HG02840 (cell line): ENCODE measurements around the gene ZEB1.
"Not testable (repeated sequence)": the region's sequence is repeated elsewhere in the genome, so short reads cannot be mapped to it uniquely, and the experiment has no call there.

Experiments used
- ATAC-seq: cut with Tn5 transposase; IDR thresholded peaks from one replicate; pipeline ENCODE4 v1.9.1; 2021; ENCODE audit warnings: mild to moderate bottlenecking, moderate library complexity, moderate number of reproducible peaks; ENCODE audit not compliant: unreplicated experiment, low FRiP score

Gene ZEB1

DNA sequence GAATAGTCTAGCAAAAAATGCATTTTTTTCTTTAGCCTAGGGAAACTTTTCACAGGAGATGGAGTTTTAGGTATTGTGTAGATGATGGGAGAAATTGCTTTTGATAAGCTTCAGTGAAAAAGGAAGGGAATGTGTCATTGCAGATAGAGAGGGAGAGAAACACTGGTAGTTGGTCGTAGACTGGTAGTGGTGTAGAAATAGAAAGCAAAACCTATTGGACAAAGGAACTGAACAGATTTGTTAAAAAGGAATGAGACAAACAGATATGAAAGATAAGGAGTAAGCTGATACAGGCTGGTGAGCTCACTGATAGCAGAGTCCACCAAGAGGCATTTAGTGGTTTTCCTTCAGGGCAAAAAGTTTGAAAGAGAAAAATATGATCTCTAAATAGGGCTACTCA, 94.3 kb downstream of the ZEB1 start:
- ATAC-seq: no peak

DNA sequence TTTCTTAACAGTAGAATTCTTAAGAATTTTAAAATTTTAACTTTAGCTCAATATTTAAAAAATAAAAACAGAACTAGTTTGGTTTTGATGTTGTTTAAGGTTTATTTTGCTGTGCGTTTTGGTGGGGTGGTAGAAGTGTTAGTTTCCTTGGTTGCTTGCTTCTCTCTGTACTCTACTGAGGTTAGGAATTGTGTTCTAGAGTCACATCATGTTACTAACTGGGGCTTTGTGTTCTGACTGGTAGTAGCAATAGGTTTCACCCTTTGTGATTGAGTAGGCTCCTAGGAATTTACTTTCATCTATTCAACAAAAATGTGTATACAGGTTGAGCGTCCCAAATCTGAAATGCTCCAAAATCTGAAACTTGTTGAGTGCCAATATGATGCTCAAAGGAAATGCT, 99.5 kb downstream of the ZEB1 start:
- no peak for ATAC-seq

DNA sequence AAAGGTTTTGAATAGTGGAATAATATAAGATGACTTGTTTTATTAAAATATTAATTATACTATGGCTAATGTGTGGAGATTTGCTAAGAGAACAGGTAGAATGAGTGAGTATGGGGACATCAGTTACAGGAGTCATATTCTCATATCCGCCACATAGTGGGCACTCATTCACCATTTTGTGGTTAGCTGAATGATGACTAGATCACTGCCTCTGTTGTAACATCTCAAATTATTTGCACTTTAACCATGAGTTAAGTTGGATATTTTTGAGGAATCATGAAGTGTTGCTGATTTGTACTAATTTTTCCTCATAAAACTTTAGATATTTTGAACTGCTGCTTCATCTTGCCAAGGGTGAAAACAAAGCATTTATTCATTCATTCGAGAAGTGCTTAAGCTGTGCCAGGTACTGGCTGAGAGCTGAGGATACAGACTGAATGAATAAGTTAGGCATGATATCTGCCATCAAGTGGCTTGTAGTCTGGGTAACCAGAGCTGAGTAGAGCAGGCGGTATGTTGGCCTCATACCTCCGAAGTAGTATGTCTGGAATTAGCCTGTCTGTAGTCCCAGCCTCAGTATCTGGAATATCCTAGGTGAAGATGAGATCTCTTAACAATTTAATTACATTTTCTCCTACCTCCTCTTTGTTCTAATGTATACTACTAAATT, 100.5 kb downstream of the ZEB1 start:
- no peak for ATAC-seq

DNA sequence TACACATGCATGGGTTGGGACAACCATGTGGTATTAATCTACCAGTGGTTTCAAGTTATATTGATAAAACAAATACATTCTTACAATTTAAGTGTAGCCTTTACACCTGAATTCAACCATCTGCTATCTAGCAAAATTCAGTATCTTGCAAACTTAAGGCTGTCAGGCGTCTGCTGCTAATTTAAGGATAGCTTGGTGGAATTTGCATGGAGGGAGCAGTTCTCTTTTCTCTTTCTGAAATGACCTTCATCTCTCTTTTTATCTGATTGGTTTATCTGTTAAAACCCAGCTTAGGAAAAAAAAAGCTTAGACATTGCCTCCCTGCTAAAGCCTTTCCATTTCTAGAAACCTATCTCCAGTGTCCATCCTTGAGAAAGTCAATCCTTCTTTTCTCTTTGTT, 102.3 kb downstream of the ZEB1 start:
- ATAC-seq: no peak

DNA sequence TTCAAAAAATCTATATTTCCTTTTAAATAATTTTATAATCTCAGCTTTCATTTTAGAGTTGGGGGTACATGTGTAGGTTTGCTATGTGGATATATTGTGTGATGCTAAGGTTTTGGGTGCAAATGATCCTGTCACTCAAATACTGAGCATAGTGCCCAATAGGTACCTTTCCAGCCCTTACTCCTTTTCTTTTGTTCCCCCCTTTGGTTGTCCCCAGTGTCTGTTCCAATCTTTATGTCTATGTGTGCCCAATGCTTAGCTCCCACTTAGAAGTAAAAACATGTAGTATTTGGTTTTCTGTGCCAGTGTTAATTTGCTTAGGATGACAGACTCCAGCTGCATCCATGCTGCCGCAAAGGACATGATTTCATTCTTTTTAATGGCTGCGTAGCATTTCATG, 103.6 kb downstream of the ZEB1 start:
- no peak for ATAC-seq

DNA sequence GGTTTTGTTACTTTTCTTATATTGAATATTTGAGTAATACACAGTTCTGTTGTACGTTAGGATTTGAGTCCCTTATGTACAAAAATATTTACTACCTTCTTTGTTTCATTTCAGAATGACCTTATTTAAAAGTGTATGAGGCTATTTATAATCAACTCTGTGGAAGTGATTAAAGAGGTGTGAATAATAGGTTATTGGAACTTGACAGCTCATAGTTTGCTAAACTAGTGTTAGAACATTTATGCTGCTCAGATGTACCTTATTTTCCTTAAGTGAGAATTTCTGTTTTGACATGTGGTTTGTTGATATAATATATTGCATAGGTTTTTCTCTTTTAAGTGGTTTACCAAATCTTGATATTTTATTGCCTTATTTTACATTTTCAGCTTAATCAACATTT, 105.5 kb downstream of the ZEB1 start:
- no peak for ATAC-seq

DNA sequence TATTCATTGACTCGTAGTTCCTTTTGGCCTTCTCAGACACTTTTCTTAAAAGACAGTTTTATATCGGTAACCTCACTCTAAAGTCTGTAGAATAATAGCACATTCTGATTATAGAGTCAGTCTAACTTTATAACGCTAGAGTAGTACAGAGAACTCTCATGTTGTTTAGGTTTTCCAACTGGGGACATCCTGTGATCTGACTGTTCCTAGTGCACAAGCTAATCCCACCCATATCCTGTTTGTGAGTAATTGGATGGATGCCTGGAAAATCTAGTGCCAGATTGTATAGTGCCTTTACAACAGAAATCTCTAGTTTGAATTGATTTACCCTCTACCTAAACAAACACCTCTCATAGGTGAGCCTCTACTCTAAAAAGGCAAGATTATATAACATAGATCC, 107.4 kb downstream of the ZEB1 start:
- ATAC-seq: no peak

DNA sequence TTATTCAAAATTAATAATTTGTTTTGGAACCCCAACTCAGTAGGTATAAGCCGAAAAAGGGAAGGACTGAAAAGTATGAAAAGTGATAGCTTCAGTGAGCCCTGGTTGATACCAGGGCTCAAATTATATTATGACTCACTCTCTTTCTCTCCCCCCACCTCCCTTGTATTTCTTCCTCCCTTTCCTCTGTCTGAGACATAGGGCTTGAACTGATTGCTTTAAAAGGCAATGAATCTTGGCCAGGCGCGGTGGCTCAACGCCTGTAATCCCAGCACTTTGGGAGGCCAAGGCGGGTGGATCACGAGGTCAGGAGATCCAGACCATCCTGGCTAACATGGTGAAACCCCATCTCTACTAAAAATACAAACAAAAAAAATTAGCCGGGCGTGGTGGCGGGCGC, 108.3 kb downstream of the ZEB1 start:
- ATAC-seq: not testable (repeated sequence)

DNA sequence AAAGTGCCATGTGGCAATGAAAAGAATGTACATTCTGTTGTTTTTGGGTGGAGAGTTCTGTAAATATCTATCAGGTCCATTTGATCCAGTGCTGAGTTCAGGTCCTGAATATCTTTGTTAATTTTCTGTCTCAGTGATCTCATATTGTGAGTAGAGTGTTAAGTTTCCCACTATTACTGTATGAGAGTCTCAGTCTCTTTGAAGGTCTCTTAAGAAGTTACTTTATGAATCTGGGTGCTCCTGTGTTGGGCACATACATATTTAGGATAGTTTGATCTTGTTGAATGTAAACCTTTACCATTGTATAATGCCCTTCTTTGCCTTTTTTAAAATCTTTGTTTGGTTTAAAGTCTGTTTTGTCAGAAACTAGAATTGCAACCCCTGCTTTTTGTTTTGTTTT, 109.5 kb downstream of the ZEB1 start:
- not testable (repeated sequence) for ATAC-seq

DNA sequence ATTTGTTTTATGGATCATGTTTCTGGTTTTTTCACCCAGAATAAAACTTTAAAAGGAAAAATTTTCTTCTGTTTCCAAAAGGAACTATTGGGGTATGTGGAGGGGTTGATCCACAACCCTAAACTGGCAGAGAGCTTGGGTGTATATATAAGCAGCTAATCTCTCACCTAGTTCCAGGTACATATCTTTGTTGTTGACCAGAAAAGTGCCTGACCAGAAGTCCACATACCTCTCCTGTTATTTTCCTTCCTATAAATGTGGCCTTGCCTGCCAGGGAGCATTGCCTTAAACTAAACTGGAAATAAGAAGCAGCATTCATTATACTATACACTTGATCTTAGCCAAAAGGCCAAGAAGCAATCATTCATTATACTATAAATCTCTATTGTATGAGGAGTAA, 112.0 kb downstream of the ZEB1 start:
- no peak for ATAC-seq

DNA sequence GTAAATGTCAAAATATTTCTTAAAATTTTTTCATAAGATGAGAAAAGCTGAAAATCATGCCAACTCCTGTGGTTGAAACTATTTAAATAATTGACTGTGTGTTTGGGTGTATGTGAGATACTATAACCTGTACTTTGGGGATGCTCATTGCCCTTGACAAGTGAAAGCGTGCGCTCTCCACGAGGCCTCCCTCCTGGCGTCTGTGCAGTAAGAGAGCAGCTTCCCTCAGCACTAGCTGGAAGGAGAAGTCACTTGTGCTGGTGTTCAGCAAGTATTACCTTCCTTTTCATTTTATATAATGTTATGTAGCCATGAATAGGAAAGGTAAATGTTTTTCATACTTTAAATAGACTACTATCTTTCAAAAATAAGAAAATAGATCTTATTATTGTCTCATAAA, 118.9 kb downstream of the ZEB1 start:
- ATAC-seq: no peak

DNA sequence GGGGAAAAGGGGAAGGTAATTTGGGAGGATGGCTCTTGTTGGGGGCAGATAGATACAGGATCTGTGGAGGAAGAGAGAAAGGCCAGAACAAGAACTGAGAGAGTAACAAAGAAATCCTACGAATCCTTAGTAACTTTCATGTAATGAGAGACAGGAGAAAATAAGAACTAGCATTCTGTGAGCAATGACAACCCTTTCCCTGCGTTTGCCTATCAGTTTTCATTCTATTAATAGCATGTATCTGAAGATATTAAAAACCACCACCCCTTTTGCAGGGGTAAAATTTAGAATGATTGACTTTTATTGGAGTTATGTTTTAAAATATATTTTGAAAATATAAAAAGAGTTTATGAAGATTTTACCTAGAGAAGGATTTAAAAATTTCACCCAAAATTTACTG, 132.8 kb downstream of the ZEB1 start:
- no peak for ATAC-seq

DNA sequence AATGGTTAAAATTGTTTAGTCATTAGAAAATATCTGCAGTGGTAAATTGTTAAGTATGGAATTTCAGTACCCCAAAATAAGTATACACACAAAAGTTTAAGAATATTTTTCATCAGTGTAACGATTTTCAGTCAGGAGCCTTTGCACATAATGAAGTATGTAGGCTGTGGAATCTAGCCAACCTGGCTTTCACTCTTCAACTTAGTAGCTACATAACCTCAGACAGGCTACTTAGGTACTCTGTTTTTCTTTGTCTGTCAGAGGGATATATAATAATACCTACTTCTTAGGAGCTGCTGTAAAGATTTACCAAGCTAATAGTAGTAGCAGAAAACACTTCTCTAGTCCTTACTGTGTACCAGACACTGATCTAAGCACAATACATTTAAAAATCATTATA, 137.5 kb downstream of the ZEB1 start:
- no peak for ATAC-seq

DNA sequence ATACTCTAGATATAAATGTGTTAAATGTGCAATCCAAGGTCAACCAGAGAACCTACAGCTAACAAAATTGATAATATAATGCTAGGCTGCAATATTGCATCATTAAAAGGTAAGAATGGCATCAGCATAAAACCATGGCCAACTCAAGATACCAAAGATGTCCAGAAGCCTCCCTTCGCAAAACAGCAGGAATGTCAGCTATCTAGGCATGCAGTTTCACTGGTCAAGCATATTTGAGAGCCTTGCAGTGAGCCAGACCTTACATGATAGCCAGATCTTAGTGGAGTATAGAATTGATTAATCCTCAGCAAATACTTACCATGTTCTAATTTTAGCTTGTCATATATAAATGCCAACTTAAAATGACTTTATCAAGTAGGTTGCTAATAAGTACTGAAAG, 138.8 kb downstream of the ZEB1 start:
- no peak for ATAC-seq

DNA sequence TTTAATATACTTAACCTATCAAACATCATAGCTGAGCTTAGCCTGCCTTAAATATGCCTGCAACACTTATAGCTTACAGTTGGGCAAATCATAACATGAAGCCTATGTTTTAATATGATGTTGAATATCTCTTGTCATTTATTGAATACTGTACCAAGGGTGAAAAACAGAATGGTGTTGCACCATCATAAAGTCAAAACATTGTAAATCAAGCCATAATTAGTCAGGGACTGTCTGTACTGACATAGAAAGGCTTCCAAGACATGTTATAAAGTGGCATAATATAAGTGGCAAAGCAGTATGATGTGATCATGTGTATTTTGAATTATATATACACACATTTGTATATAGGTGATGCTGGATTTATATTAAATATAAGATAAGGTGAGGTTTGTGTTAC, 140.0 kb downstream of the ZEB1 start:
- no peak for ATAC-seq

DNA sequence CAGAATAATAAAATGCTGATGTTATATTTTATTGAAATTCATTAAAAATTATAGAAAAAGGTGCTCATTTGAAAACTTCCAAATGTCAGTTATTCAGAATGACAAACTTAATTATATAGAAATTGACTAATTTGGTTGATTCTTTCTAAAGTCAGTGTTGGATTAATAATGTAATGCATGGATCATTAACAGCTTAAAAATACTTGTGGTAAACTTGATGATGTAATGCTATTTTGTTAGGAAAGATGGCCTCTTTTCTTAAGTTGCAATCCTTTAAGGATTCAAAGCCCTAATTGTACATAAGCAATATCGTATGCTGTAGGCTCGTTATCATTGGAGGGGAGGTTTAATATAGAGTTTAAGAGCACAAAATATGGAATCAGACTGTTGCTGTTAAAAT, 141.2 kb downstream of the ZEB1 start:
- ATAC-seq: no peak

DNA sequence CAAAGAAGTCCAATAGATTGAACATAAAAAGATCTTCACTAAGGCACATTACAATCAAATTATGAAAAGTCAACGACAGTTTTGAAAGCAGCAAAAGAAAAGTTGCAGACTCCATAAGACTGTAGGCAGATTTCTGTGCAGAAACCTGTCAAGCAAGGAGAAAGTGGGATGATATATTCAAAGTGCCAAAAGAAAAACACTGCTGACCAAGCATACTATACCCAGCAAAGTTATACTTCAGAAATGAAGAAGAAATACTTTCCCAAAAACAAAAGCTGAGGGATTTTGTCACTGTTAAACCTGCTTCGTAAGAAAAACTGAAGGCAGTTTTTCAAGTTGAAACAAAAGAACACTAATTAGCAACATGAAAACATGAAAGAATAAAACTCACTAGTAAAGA, 145.5 kb downstream of the ZEB1 start:
- no peak for ATAC-seq

DNA sequence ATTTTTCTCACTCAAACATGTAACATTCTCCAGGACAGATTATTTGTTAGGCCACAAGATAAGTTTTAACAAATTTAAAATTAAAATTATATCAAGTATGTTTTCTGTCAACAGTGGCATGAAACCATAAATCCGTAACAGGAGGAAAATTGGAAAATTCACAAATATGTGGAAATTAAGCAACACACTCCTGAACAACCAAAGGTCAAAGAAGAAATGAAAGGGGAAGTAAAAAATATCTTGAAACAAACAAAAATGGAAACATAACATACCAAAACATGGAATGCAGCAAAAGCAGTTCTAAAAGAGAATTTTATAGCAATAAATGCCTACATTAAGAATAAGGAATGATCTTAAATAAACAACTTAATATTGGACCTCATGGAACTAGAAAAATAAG, 147.3 kb downstream of the ZEB1 start:
- no peak for ATAC-seq

DNA sequence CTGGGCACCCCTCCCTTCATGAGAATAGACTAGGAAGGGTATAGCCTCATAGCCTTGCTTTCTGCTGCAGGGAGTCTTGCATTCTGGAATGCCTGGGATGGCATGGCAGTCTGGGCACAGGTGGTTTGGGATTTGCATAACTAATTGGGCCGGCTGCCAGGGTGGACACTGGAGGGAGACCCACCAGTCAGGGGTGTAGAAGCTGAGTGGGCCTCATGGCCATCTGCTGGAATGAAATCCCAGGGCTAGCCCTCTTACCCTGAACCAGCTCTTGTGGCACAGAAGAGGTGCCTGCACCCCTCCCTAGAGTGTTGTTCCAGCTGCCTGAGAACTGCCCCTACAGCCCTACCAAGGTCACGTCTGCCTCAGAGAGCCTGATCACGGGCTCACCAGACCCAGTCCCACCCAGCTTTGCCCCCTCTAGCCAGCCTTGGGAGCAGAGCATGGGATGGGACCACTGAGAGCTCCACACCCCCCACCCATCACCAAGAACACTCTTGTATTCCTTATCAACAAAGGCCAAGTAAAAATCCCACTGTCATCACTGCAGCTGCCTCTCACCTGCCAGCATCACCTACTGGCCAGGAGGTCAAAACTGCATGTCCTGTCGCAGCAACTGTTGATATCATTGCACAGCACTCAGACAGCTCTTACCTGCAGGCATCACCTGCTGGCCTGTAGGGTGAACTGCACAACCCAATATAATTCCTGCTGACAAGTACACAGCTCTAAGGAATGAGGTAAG, 148.9 kb downstream of the ZEB1 start:
- no peak for ATAC-seq

DNA sequence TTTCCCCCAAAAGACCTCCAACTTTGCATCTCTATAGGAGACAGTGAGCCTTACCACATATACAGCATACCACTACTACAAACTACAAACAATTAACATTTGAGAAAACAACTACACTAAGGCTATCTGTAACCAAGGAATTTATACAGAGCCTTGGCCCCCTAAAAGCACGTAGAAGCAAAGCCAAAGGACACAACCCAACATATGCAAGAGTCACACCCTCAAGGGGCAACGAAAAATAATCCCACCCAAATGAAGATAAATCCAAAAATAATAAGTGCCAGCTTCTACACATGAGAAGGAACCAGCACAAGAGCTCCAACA, 149.5 kb downstream of the ZEB1 start:
- ATAC-seq: no peak

DNA sequence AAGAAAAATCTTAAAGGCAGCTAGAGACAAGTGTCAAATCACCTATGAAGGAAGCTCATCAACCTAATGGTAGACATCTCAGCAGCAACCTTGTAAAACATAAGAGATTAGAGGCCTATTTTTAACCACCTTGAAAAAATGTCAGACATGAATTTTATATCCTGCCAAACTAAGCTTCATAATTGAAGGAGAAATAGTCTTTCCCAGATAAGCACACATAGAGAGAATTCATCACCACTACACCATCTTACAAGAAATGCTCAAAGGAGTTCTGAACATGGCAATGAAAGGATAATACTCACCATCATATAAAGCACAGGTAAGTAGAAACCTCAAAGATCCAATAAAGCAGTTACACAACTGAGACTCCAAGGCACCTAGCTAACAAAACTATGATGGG, 156.5 kb downstream of the ZEB1 start:
- ATAC-seq: no peak

DNA sequence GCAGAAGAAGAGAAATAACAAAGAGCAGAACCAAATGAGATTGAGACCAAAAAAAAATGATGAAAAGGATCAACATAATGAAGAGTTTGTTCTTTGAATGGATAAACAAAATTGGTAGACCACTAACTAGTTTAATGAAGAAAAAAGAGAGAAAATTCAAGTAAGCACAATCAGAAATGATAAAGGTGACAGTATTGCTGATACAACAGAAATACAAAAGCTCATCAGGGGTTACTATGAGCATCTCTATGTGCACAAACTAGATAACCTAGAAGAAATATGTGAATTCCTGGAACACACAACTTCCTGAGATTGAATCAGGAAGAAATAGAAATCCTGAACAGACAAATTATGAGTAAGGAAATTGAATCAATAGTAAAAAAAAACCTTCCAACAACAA, 157.1 kb downstream of the ZEB1 start:
- ATAC-seq: no peak

DNA sequence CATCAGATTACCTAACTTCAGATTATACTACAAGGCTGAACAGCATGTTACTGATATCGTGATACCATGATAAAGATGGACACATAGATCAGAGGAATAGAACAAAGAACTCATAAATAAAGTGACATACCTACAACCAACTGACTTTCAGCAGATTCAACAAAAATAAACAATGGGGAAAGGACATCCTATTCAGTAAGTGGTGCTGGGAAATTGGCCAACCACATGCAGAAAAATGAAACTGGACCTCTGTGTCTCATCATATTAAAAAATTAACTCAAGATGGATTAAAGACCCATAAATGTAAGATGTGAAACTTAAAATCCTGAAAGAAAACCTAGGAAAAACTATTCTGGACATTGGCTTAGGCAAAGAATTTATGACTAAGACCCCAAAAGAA, 158.6 kb downstream of the ZEB1 start:
- ATAC-seq: no peak
